Keratinocyte (primary cell): Measurements from ENCODE around the gene PAM16.

Experiments
- CTCF ChIP-seq, 3 experiments: IDR thresholded peaks in 1 of 3; conservative IDR thresholded peaks in 1 of 3; optimal IDR thresholded peaks in 1 of 3; 2 replicates in 2 of 3; 3 replicates in 1 of 3; pipeline versions ENCODE3 to v1.5.1; 2011; ENCODE audit warnings: low read length in 3 of 3, mild to moderate bottlenecking in 3 of 3, moderate library complexity in 2 of 3, control low read depth in 1 of 3, inconsistent platforms in 1 of 3; ENCODE audit not compliant: insufficient read depth in 2 of 3; ENCODE audit errors: extremely low read depth in 1 of 3
- EZH2 ChIP-seq: IDR thresholded peaks from one replicate; pipeline ENCODE4 v1.6.1; 2012; ENCODE audit warnings: inconsistent platforms, mild to moderate bottlenecking, low read length, moderate library complexity

GRCh38 chr16:4362476-4363135 lies 11.5 kb upstream of the PAM16 start:
- TF ChIP-seq CTCF (optimal IDR thresholded peaks at IDR 0.05 in 1 of 3, IDR thresholded peaks at IDR 0.05 in 1 of 3, conservative IDR thresholded peaks at IDR 0.05 in 1 of 3; ENCODE audit: extremely low read depth in 1 of 3, insufficient read depth in 2 of 3, low read length in 3 of 3), result no peak
- TF ChIP-seq EZH2, result no peak
